RPMI7951 (cell line): ENCODE measurements around the gene THAP3. TPM values are rescaled to one million over a fixed set of nuclear protein-coding genes. Genes with fewer than 3 reads are reported as not detected.

Source experiments
- DNase-seq: peaks from one replicate; pipeline ENCODE4 v3.0.0-alpha.2; 2012; ENCODE audit warnings: low read depth
- total RNA-seq: library from RNA; depleted of rRNA; stranded (reverse); fragments of >200 nt; shearing (Covaris generic); gene quantifications from 2 replicates; pipeline ENCODE4 v1.2.3, GENCODE V29; 2014; rRNA removed

The THAP3 gene
- total RNA-seq, 1 experiment from 2014 or later: 29.9 TPM

- DNase-seq: no peak
These were observed 49.2 kb downstream of the THAP3 start for GRCh38 chr1:6673816-6674398.

DNA sequence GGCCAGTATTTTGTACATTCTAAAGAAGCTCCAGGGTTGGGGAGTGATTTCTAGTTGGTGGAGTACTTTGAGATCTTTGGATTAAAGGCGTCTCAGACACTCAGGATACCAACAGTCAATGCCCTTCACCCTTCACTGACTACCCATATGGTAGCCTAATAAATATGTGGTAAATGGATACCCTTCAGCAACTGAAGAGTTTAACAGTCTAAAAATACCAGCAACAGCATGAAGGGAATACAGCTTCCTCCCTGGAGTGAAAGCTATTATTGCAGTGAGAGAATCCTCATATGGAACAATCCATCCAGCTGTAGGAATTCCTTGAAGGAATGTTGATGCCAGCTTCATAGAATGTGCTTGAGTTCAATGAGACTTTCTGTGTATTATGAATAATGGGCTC, 50.1 kb downstream of the THAP3 start:
- DNase-seq: no peak

DNA sequence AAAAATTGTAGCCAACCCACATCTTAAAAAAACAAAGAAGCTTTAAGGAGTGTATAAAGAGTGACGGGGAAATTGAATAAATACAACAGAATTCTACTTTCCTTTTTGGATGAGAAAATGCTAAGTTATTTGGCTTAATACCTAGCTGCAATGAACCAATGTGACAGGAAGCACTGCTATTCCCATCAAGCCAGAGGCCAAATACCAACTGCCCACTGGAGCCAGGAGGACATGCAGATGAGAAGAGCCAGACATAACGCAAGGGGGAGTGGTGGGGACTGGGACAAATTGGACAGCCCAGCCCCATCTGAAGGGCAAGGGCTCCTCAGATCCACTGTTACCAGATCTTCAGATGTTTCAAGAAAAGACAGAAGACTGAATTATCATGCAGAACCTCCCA, 51.3 kb downstream of the THAP3 start:
- no peak for DNase-seq

Other genes with a start within 250 kb of the THAP3 start
- gene ACOT7, start 231.1 kb upstream of the THAP3 start, total RNA-seq: 142 and 174 TPM in 2 replicates
- gene HES2, start 204.9 kb upstream of the THAP3 start, total RNA-seq: under 0.01 and 0.10 TPM in 2 replicates
- gene ESPN, start 200.1 kb upstream of the THAP3 start, total RNA-seq: 0.10 TPM in 1 of 2 replicates, not detected in the other
- gene TNFRSF25, start 158.7 kb upstream of the THAP3 start, total RNA-seq: 0.12 and 0.49 TPM in 2 replicates
- gene PLEKHG5, start 133.2 kb upstream of the THAP3 start, total RNA-seq: 0.60 and 1.3 TPM in 2 replicates
- 14.4 and 14.5 TPM in 2 replicates for gene NOL9, start 70.4 kb upstream of the THAP3 start, total RNA-seq
- 0.20 TPM in 1 of 2 replicates, not detected in the other for gene TAS1R1, start 69.6 kb upstream of the THAP3 start, total RNA-seq
- gene ZBTB48, start 44.9 kb upstream of the THAP3 start, total RNA-seq: 11.4 and 15.6 TPM in 2 replicates
- 11.1 and 14.6 TPM in 2 replicates for gene KLHL21, start 22.0 kb upstream of the THAP3 start, total RNA-seq
- 10.7 and 11.2 TPM in 2 replicates for gene PHF13, start 11.1 kb upstream of the THAP3 start, total RNA-seq
- gene DNAJC11, start 76.9 kb downstream of the THAP3 start, total RNA-seq: 18.2 and 24.6 TPM in 2 replicates
- gene CAMTA1, start 160.6 kb downstream of the THAP3 start, total RNA-seq: 86.7 and 91.0 TPM in 2 replicates